Ascending aorta (tissue), 2 donors: ENCODE measurements around the gene RBPJ. TPM values are rescaled to one million over a fixed set of nuclear protein-coding genes. Genes with fewer than 3 reads are reported as not detected.

ENCODE experiments used
- DNase-seq, 2 donors: peaks; one replicate each; pipeline ENCODE4 v3.0.0-alpha.2; 2019; ENCODE audit warnings: low spot score in 2 of 2
- H3K27ac ChIP-seq, 2 donors: fragments of 200-600 bp; sonication (generic); one replicate each; pipeline ENCODE4 v1.5.1; 2016 to 2017; ENCODE audit warnings: mild to moderate bottlenecking in 1 of 2
- H3K27me3 ChIP-seq: fragments of 200-600 bp; sonication (generic); one replicate; pipeline ENCODE4 v1.5.1; 2017
- H3K36me3 ChIP-seq, 2 donors: fragments of 200-600 bp; sonication (generic); one replicate each; pipeline ENCODE4 v1.5.1; 2016
- H3K4me1 ChIP-seq, 2 donors: fragments of 200-600 bp; sonication (generic); one replicate each; pipeline ENCODE4 v1.5.1; 2016 to 2017; ENCODE audit warnings: mild to moderate bottlenecking in 1 of 2
- H3K4me3 ChIP-seq, 2 donors: fragments of 200-600 bp; sonication (generic); one replicate each; pipeline ENCODE4 v1.5.1; 2016 to 2017; ENCODE audit warnings: mild to moderate bottlenecking in 1 of 2
- H3K9me3 ChIP-seq, 2 donors: fragments of 200-600 bp; sonication (generic); one replicate each; pipeline ENCODE4 v1.5.1; 2016
- CTCF ChIP-seq, 3 experiments: fragments of 200-600 bp in 2 of 3; fragments of 450-650 bp in 1 of 3; sonication (generic) in 2 of 3; IDR thresholded peaks; one replicate each; pipeline ENCODE4 v1.5.1; 2016 to 2019; ENCODE audit warnings: antibody characterized with exemption in 3 of 3, mild to moderate bottlenecking in 1 of 3, moderate library complexity in 1 of 3
- intact Hi-C: fragments of 100-400 bp; cut with DNase I; formaldehyde crosslinking; loops from one replicate; pipeline ENCODE4 v1.15.1; 2023
- total RNA-seq: library from RNA; depleted of rRNA; stranded (reverse); fragments of >200 nt; gene quantifications from one replicate; pipeline ENCODE4 v1.1.0, GENCODE V29; 2016

The RBPJ gene
- total RNA-seq, 1 donor from 2014 or later, result 17.6 TPM

DNA sequence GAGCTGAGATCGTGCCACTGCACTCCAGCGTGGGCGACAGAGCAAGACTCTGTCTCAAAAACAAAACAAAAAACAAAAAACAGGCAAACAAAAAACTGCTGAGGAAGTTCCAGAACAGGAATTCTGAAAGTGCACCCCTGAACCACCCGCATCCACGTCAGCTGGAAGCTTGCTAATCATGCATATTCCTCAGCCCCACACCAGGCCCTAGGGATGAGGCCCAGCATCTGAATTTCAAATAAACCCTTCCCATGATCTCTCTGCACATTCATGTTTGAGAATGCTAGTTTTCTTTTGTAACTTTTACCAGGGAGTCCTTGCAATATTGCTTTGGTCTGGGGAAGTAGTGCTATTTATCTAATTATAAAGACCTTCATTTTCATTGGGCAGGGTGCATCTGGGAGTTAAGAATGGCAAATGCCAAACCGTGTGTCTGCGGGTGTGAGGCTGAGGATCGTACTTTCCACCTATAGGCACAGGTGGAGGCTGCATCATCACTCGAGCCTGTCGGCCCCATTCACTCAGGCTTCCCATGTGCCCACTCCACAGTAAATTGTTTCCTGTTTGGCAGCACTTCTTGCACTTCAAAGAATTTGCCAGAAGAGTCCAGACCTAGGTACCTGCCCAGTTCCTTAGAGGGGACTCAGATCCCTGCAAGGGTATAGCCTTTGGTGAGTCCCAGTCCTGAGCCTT is 145.9 kb downstream of the RBPJ start:
- no peaks in the 10 kb centered on the region for H3K9me3 ChIP-seq
- H3K27me3 ChIP-seq, result no peaks in the 10 kb centered on the region
- no peaks in the 10 kb centered on the region for H3K36me3 ChIP-seq
- no peaks in the 10 kb centered on the region for H3K4me1 ChIP-seq
- DNase-seq, result no peak
- H3K27ac ChIP-seq, result no peak overlapping the region
- intact Hi-C loops, result no loop called here
- no peak overlapping the region for H3K4me3 ChIP-seq
- no peak for TF ChIP-seq CTCF (IDR thresholded peaks at IDR 0.05)

DNA sequence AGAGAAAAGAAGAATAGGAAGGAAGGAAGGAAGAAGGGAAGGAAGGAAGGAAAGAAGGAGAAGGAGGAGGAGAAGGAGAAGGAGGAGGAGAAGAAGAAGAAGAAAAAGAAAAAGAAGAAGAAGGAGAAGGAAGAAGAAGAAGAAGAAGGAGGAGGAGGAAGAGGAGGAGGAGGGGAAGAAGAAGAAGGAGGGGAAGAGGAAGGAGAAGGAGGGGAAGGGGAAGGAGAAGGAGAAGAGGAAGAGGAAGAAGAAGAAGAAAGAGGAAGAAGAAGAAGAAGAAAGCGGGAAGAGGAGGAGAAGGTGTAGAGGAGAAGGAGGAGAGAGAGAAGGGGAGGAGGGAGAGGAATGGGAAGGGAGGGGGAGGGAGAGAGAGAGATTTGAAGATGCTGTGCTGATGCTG is 146.9 kb downstream of the RBPJ start:
- no peaks in the 10 kb centered on the region for H3K4me1 ChIP-seq
- DNase-seq, result no peak
- no peaks in the 10 kb centered on the region for H3K36me3 ChIP-seq
- intact Hi-C loops, result no loop called here
- H3K4me3 ChIP-seq, result no peak overlapping the region
- no peaks in the 10 kb centered on the region for H3K27me3 ChIP-seq
- no peak overlapping the region for H3K27ac ChIP-seq
- H3K9me3 ChIP-seq, result no peaks in the 10 kb centered on the region
- no peak for TF ChIP-seq CTCF (IDR thresholded peaks at IDR 0.05)

DNA sequence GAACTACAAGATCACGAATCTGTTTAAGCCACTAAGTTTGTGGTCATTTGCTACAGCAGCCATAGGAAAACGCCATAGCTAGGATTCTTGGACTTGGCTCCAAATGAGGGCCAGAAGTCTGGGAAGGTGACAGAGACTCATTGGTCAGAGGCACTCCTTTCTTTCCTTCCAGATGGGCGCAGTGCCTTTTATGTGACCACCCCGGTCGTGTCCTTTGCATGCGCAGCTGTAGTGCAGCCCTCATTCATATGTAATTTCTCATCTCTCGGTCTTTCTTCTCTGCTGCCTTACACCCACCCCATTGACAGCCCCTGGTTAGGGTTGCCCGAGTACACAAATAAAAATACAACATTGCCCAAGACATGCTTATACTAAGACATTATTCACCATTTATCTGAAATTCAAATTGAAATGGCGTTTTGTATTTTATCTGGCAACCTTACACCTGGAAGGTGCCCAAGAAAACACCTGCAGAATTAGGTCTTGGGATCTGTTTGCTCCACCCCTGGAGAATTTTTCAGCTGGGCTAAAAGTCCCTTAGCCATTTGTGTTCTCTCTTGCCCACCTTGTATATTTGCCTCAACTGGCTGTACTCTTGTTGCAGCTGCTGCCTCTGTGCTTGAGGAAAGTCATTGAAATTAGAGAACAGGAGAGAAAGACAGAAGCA is 147.6 kb downstream of the RBPJ start:
- Histone ChIP-seq H3K4me1 (no peaks in the 10 kb centered on the region), H3K36me3 (no peaks in the 10 kb centered on the region), H3K27ac (no peak overlapping the region), H3K27me3 (no peaks in the 10 kb centered on the region), H3K9me3 (no peaks in the 10 kb centered on the region), H3K4me3 (no peak overlapping the region)
- intact Hi-C loops, result no loop called here
- TF ChIP-seq CTCF (IDR thresholded peaks at IDR 0.05), result no peak
- no peak for DNase-seq

DNA sequence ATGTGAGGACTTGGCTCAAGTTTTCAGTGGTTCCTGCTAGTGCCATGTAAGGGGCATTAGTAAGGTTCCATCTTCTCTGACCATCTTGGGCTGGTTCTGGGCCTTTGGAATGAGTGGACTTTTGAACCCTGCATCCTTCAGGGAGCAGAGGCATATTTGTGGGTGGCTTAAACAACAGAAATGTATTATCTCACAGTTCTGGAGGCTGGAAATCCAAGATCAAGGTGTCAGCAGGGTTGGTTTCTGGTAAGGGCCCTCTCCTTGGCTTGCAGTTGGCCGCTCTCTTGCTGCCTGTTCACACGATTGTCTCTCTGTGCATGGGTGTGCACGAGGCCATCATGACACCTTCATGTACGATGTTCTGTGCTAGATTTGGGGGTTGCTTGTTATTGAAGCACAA is 148.2 kb downstream of the RBPJ start:
- no peaks in the 10 kb centered on the region for H3K27me3 ChIP-seq
- H3K4me3 ChIP-seq, result no peak overlapping the region
- no peak for TF ChIP-seq CTCF (IDR thresholded peaks at IDR 0.05)
- intact Hi-C loops, result no loop called here
- no peak for DNase-seq
- no peak overlapping the region for H3K27ac ChIP-seq
- no peaks in the 10 kb centered on the region for H3K36me3 ChIP-seq
- no peaks in the 10 kb centered on the region for H3K4me1 ChIP-seq
- no peaks in the 10 kb centered on the region for H3K9me3 ChIP-seq

DNA sequence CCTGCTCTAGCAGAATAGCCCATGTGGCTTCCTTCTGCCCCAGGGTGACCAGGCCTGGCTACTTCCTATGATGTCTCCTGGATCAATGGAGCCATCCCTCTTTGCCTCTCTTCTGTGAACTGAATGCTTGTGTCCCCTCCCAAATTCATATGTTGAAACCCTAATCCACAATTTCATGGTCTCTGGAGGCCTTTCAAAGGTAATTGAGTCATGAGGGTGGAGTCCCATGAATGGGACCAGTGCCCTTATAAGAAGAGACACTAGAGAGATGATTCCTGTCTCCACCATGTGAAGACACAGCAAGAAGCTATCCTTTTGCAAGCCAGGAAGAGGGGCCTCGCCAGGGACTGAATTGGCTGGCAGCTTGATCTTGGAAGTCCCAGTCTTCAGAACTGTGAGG is 151.1 kb downstream of the RBPJ start:
- no peak for DNase-seq
- no peaks in the 10 kb centered on the region for H3K36me3 ChIP-seq
- H3K4me3 ChIP-seq, result no peak overlapping the region
- intact Hi-C loops, result no loop called here
- no peak overlapping the region for H3K27ac ChIP-seq
- TF ChIP-seq CTCF (IDR thresholded peaks at IDR 0.05), result no peak
- no peaks in the 10 kb centered on the region for H3K9me3 ChIP-seq
- H3K4me1 ChIP-seq, result no peaks in the 10 kb centered on the region
- H3K27me3 ChIP-seq, result no peaks in the 10 kb centered on the region
